Measurements from ENCODE around the gene FAM174C.

FAM174C gene

GRCh38 chr19:1275260-1275975 is at the start of gene FAM174C:
Gene FAM174C, plus strand, starts transcription at chr19:1275530. Its CDS starts 20 bp downstream, at chr19:1275550.
- DNase-seq: peak; percentile 80

GRCh38 chr19:1226227-1226518 is 49.2 kb upstream of the FAM174C start:
- no peak for DNase-seq

GRCh38 chr19:1226522-1227303 is 48.6 kb upstream of the FAM174C start:
- no peak for DNase-seq

GRCh38 chr19:1227304-1228054 is 47.9 kb upstream of the FAM174C start:
- DNase-seq: no peak

GRCh38 chr19:1228161-1228957 is 47.0 kb upstream of the FAM174C start:
- DNase-seq: no peak

GRCh38 chr19:1229056-1229923 is 46.0 kb upstream of the FAM174C start:
- no peak for DNase-seq

- DNase-seq: no peak
These were observed 45.2 kb upstream of the FAM174C start for GRCh38 chr19:1229924-1230782.

GRCh38 chr19:1230783-1231489 is 44.4 kb upstream of the FAM174C start:
- DNase-seq: no peak

GRCh38 chr19:1231729-1232637 is 43.3 kb upstream of the FAM174C start:
- no peak for DNase-seq

GRCh38 chr19:1232652-1233072 is 42.7 kb upstream of the FAM174C start:
- no peak for DNase-seq

GRCh38 chr19:1233115-1233667 is 42.1 kb upstream of the FAM174C start:
- DNase-seq: no peak

GRCh38 chr19:1234051-1234954 is 41.0 kb upstream of the FAM174C start:
- no peak for DNase-seq

- DNase-seq: no peak
These were observed 40.4 kb upstream of the FAM174C start for GRCh38 chr19:1234955-1235380.

GRCh38 chr19:1235625-1236538 is 39.4 kb upstream of the FAM174C start:
- no peak for DNase-seq

- DNase-seq: no peak
These were observed 38.8 kb upstream of the FAM174C start for GRCh38 chr19:1236576-1236975.

GRCh38 chr19:1237027-1237659 is 38.2 kb upstream of the FAM174C start:
- DNase-seq: no peak

All from NCI-H526 treated with DMSO at 0.1 percent for 48 hours (cell line).